ENCODE results near the gene TSPAN9.

The TSPAN9 gene

DNA sequence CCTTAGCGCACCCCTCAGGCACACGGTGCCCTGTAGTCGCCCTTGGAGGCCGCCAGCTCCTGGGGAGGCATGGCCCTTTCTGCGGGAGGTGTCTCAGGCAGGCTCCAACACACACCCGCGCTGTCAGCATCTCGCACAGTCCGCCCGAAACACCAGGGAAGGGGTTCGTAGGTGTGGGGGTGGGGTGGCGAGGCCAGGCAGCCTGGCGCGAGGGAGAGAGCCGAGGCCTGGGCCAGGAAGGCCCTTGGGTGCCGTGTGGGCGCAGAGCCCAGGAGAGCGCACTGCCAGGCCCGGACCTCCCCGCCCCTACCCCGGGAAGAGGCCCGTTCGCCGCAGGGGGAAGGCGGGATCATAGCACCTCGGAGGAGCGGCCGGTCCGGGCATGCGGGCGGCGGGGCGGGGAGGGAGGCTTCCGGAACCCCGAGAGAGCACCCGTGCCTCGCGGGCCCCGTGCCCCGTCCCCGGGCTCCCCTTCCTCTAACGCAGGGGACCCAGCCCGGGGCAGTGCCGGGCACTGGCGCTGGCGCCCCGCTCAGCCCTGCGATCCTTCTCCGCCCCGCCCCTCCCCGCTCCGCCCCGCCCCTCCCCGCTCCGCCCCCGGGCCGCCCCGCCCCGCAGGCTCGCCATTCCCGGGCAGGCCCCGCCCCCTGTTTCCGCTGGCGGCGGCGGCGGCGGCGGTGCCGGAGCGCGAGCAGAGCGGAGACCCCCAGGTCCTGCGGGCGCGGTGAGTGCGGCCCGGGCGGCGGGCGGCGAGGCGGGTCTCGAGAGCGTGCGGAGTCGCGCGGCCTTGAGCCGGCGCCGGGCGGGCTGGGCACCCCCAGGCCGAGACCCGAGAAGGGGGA is at the start of gene TSPAN9:
TSS of gene TSPAN9 (plus strand) at position 650 of the 842 bp plus-strand sequence. CDS start 123,815 bp downstream, outside the sequence.
- peak; percentile 16 to 64 (median 51) for DNase-seq (ENCODE audit: low read depth in 2 of 3, low spot score in 1 of 3)

- DNase-seq (ENCODE audit: low read depth in 2 of 3, low spot score in 1 of 3): no peak
These were observed 49.1 kb upstream of the TSPAN9 start for GRCh38 chr12:3028108-3028507.

GRCh38 chr12:3030821-3031429 is 46.3 kb upstream of the TSPAN9 start:
- DNase-seq (ENCODE audit: low read depth in 2 of 3, low spot score in 1 of 3): no peak

- DNase-seq (ENCODE audit: low read depth in 2 of 3, low spot score in 1 of 3): no peak
These were observed 45.0 kb upstream of the TSPAN9 start for GRCh38 chr12:3032161-3032560.

- no peak for DNase-seq (ENCODE audit: low read depth in 2 of 3, low spot score in 1 of 3)
These were observed 44.2 kb upstream of the TSPAN9 start for GRCh38 chr12:3032770-3033538.

DNA sequence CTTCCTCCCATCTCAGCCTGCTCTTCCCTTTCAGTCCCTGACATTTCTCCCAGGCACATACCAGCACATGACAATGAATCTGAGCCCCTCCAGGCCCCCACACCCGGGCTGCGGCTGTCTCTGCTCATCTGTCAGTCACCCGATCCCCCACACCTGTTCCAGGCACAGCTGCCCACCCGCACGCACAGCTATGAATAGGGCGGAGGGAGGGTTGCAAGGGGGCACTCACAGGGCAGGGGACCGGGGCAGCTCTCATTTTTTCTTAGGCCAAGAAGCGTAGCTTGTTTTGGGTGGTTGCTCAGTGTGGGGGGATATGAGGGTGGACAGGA is 43.7 kb upstream of the TSPAN9 start:
- no peak for DNase-seq (ENCODE audit: low read depth in 2 of 3, low spot score in 1 of 3)

DNA sequence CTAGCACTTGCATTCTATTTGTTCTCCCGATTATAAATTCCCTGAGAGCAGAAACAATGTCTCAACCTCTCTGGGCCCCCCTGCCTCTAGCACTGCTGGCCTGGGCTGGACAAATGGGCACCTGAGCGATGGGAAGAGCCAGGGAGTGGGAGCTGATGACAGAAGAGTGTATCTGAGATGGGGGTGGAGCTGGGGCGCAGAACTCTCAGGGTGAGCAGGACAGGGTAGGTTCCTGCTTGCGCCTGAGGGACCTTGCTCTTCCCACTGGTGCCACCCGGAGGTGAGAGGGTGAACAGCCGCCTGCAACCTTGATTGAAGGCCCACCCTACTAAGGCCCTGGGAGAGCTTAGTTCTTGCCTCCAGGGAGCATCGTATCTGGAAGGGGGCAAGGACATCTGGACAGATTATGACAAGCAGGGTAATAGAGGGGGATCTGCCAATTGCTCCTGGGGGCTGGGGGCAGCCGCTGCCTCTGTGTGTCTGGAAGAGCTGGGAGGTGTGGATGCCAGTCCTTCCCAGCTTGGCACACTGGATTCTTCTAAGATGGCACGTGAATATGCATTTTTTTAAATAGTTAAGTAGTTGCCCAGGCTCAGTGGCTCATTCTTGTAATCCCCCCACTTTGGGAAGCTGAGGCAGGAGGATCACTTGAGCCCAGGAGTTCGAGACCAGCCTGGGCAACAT is 43.0 kb upstream of the TSPAN9 start:
- DNase-seq (ENCODE audit: low read depth in 2 of 3, low spot score in 1 of 3): peak; percentile 3 to 27 (median 21)

- no peak for DNase-seq (ENCODE audit: low read depth in 2 of 3, low spot score in 1 of 3)
These were observed 42.0 kb upstream of the TSPAN9 start for GRCh38 chr12:3035171-3035570.

GRCh38 chr12:3035815-3036702 is 41.1 kb upstream of the TSPAN9 start:
- DNase-seq (ENCODE audit: low read depth in 2 of 3, low spot score in 1 of 3): no peak

DNA sequence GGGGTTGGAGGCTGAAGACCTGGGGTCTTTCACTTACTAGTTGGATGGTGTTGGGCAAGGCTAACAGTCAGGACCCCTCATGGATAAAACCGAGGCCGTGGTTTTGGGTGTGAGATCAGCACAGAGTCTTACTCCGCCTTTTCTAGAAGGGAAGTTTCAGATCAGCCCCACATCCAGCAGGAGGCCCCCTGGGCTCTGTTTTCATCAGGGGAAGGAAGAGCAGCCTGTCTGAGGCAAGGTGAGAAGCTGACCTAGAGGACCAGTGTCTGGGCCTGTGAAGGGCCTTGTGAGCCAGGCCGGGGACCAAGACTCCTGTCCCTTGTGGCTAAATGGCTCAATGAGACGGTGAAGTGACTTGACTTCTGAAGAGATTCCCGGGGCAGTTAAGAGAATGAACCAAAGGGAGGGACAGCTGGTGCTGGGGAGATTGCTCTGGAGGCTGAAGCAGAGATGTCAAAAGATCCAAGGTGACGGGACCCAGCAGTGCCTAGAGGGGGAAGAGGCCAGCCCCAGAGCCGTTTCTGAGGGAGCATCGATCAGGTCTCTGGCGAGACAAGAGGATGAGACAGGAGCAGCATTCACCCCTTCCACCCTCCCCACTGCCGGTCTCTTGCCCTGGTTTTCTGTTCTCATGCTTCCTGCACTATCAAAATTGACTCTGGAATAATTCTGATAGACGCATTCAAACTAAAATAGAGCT is 40.1 kb upstream of the TSPAN9 start:
- no peak for DNase-seq (ENCODE audit: low read depth in 2 of 3, low spot score in 1 of 3)

DNA sequence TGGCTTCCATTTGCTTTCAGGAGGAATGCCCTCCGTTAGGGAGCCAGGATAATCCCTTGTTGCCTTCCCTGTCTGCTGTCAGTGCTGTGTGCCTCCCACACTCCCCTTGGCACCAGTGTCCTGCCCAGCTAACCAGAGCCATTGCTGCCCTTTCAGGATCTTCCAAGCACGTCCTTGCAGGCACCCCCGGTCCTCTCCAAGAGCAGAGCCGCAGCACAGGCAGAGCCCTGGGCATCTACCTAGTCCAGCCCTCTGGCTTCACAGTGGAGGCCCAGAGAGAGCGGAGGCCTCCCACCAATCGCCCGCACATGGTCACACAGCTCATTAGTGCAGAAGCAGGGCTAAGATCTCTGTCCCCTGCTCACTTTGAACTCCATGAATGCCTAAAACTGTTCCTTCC is 39.0 kb upstream of the TSPAN9 start:
- no peak for DNase-seq (ENCODE audit: low read depth in 2 of 3, low spot score in 1 of 3)

GRCh38 chr12:3038926-3039510 is 38.2 kb upstream of the TSPAN9 start:
- DNase-seq (ENCODE audit: low read depth in 2 of 3, low spot score in 1 of 3): no peak

- DNase-seq (ENCODE audit: low read depth in 2 of 3, low spot score in 1 of 3): no peak
These were observed 37.0 kb upstream of the TSPAN9 start for GRCh38 chr12:3040026-3040656.

GRCh38 chr12:3040663-3041544 is 36.3 kb upstream of the TSPAN9 start:
- no peak for DNase-seq (ENCODE audit: low read depth in 2 of 3, low spot score in 1 of 3)

GRCh38 chr12:3041558-3042164 is 35.5 kb upstream of the TSPAN9 start:
- peak; percentile 35 to 48 (median 40) for DNase-seq (ENCODE audit: low read depth in 2 of 3, low spot score in 1 of 3)

DNA sequence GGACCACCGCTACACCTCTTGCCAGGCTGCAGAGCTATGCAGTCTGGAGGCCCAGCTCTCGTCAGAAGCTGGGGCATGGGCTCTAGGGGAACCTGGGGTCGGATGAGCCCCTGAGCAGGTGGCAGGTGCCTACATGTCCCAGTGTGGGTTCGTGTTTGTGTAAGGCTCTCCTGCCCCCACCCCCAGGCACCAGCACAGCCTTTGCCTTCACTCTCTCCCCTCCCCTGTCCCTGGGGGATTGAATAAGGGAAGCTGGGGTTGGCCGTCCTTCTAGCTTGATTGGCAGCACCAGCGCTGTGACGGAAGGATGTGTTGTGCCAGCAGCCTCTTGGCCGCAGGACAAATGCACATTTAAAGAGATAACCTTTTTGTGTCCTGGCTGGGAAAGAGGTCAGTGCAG is 34.8 kb upstream of the TSPAN9 start:
- DNase-seq (ENCODE audit: low read depth in 2 of 3, low spot score in 1 of 3): no peak

DNA sequence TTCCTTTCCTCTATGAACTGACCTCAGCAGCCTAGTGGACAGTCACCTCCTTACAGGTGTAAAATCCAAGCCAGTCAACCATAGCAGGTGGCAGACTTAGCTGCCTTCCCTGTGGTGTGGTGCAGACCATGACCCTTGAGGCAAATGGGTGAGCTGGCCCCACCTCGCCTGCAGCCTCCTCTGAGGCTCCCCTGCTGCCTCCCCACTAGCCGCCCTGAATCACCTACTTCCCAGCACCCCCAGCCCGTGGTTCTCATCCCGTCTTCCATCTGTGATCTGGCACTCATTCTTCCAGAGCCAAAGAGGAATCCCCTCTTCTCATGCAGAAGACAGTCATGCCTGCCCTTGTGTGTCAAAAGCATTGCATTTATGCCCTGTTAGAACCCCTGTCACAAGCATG is 34.4 kb upstream of the TSPAN9 start:
- DNase-seq (ENCODE audit: low read depth in 2 of 3, low spot score in 1 of 3): no peak

GRCh38 chr12:3043406-3043805 is 33.8 kb upstream of the TSPAN9 start:
- no peak for DNase-seq (ENCODE audit: low read depth in 2 of 3, low spot score in 1 of 3)

Measured in stimulated activated CD4-positive, alpha-beta T cell treated with anti-CD3 and anti-CD28 coated beads, Interleukin-12 subunit alpha, Interleukin-12 subunit beta, amount 100 ng/mL, for 48 hours (primary cell).